H1 (cell line): ENCODE results near the gene ABHD12. TPM values are rescaled to one million over a fixed set of nuclear protein-coding genes. Genes with fewer than 3 reads are reported as not detected.

Experiments used
- CBX8 ChIP-seq: fragments of 300-800, 300-1000 bp; sonication (generic); IDR thresholded peaks from 2 replicates; pipeline ENCODE4 v1.7.1; 2016; ENCODE audit warnings: low read depth, low read length, borderline replicate concordance
- CEBPB ChIP-seq: IDR thresholded peaks from 2 replicates; pipeline ENCODE4 v1.6.1; 2012; ENCODE audit warnings: low read depth, low read length
- CHD1 ChIP-seq: IDR thresholded peaks from 2 replicates; pipeline ENCODE4 v1.6.1; 2012; ENCODE audit warnings: low read depth, low read length, improper control_type of control experiment
- EGR1 ChIP-seq: IDR thresholded peaks from 2 replicates; pipeline ENCODE4 v1.6.1; 2011; ENCODE audit warnings: low read depth, low read length, borderline replicate concordance
- HDAC2 ChIP-seq, 2 experiments: fragments of 300-600 bp in 1 of 2; sonication (generic) in 1 of 2; IDR thresholded peaks; 2 replicates each; pipeline ENCODE4 v1.6.1; 2011 to 2012; ENCODE audit warnings: low read depth in 2 of 2, low read length in 2 of 2, mild to moderate bottlenecking in 2 of 2, moderate library complexity in 2 of 2, borderline replicate concordance in 1 of 2, inconsistent platforms in 1 of 2
- HDAC6 ChIP-seq: IDR thresholded peaks from one replicate; pipeline ENCODE4 v1.7.1; 2012; ENCODE audit warnings: low read depth, mild to moderate bottlenecking, inconsistent platforms, low read length, moderate library complexity
- KDM1A ChIP-seq: fragments of 200-600, 300-600 bp; sonication (generic); IDR thresholded peaks from 2 replicates; pipeline ENCODE4 v1.7.1; 2016; ENCODE audit warnings: mild to moderate bottlenecking, low read length, borderline replicate concordance
- KDM4A ChIP-seq: IDR thresholded peaks from one replicate; pipeline ENCODE4 v1.7.1; 2012; ENCODE audit warnings: low read depth, mild to moderate bottlenecking, moderate library complexity, low read length, inconsistent platforms; ENCODE audit not compliant: severe bottlenecking
- KDM5A ChIP-seq: fragments of 200-600 bp; IDR thresholded peaks from 2 replicates; pipeline ENCODE4 v1.7.1; 2012; ENCODE audit warnings: mild to moderate bottlenecking, low read length, inconsistent platforms, mixed read lengths
- NRF1 ChIP-seq: IDR thresholded peaks from 2 replicates; pipeline ENCODE4 v1.6.1; 2011; ENCODE audit warnings: mild to moderate bottlenecking, low read depth, low read length, improper control_type of control experiment
- POLR2A ChIP-seq, 2 experiments: IDR thresholded peaks; 1 replicate in 1 of 2; 2 replicates in 1 of 2; pipeline ENCODE4 v1.6.1; 2011; ENCODE audit warnings: low read depth in 2 of 2, low read length in 2 of 2, mild to moderate bottlenecking in 2 of 2; ENCODE audit errors: control extremely low read depth in 1 of 2
- POLR2AphosphoS5 ChIP-seq: IDR thresholded peaks from 2 replicates; pipeline ENCODE4 v1.6.1; 2011; ENCODE audit warnings: low read depth, low read length
- RXRA ChIP-seq: IDR thresholded peaks from 2 replicates; pipeline ENCODE4 v1.6.1; 2011; ENCODE audit warnings: low read depth, mild to moderate bottlenecking, low read length, moderate library complexity; ENCODE audit not compliant: insufficient read depth
- SIN3A ChIP-seq, 2 experiments: IDR thresholded peaks in 1 of 2; conservative IDR thresholded peaks in 1 of 2; 2 replicates each; pipeline ENCODE4 v1.6.1; 2011 to 2012; ENCODE audit warnings: low read length in 2 of 2, improper control_type of control experiment in 1 of 2, low read depth in 1 of 2, mild to moderate bottlenecking in 1 of 2
- SUZ12 ChIP-seq: fragments of 200-600 bp; sonication (generic); IDR thresholded peaks from 2 replicates; pipeline ENCODE4 v1.6.1; 2012; ENCODE audit warnings: mild to moderate bottlenecking, inconsistent platforms, low read length, moderate library complexity, mixed read lengths
- TAF1 ChIP-seq: IDR thresholded peaks from 2 replicates; pipeline ENCODE4 v1.6.1; 2011; ENCODE audit warnings: mild to moderate bottlenecking, low read depth, low read length
- polyA plus RNA-seq, 7 experiments: library from polyadenylated mRNA; depleted of rRNA in 3 of 7; stranded (reverse) in 5 of 7; unstranded in 2 of 7; fragments of >200 nt in 5 of 7; fragments of 200-250 nt in 2 of 7; gene quantifications; 1 replicate in 5 of 7; 2 replicates in 1 of 7; 4 replicates in 1 of 7; pipeline versions ENCODE4 v1.2.1 to v1.2.3, GENCODE V29; 2011 to 2013; ENCODE audit warnings: missing spikeins in 2 of 7, mixed read lengths in 2 of 7
- total RNA-seq: library from RNA; stranded (reverse); fragmentation: NEBNext Ultra II Directional; extraction: Animal tissue kit (Norgen Biotek cat#: 25700); gene quantifications from 2 replicates; pipeline ENCODE4 v1.2.1, GENCODE V29; 2021
- TF ChIP-seq, protein P1 (sequence below): IDR thresholded peaks from 2 replicates; pipeline ENCODE4 v1.6.1; 2011; ENCODE audit warnings: low read length, improper control_type of control experiment
- TF ChIP-seq, protein P2 (sequence below): IDR thresholded peaks from 2 replicates; pipeline ENCODE4 v1.6.1; 2011; ENCODE audit warnings: low read depth, mild to moderate bottlenecking, low read length; ENCODE audit not compliant: insufficient read depth

ABHD12 gene
- total and polyA plus RNA-seq, 2 of the 8 experiments (the other 6 are each of a cell fraction or from before 2014, with no cell fraction given), result 31.3 to 59.5 TPM

GRCh38 chr20:25356271-25356933, 34.2 kb downstream of the ABHD12 start (continued):
- TF ChIP-seq HDAC6 (no peak), KDM1A (no peak), SIN3A (conservative IDR thresholded peaks at IDR 0.05 in 1 of 2, IDR thresholded peaks at IDR 0.05 in 1 of 2; ENCODE audit: low read depth in 1 of 2, low read length in 2 of 2) (0 out of 4 replicates have a peak, but pooled peaks of 1 of the 2 experiments have one; percentile 31), EGR1 (no peak), CHD1 (no peak), CEBPB (0 out of 2 replicates have a peak, but pooled peaks have one; percentile 1), POLR2A (IDR thresholded peaks at IDR 0.05; ENCODE audit: control extremely low read depth in 1 of 2, low read depth in 2 of 2, low read length in 2 of 2) (peak; percentile 29 to 49; a peak in 2 of 3 replicates), SUZ12 (no peak), CBX8 (no peak), POLR2AphosphoS5 (peak; percentile 72), KDM4A (no peak), RXRA (no peak), KDM5A (no peak), NRF1 (no peak), TAF1 (peak; percentile 53; the same call in 1 of the 2 replicates), HDAC2 (IDR thresholded peaks at IDR 0.05; ENCODE audit: borderline replicate concordance in 1 of 2, low read depth in 2 of 2, low read length in 2 of 2) (0 out of 4 replicates have a peak, but pooled peaks of 1 of the 2 experiments have one; percentile 65)
- TF ChIP-seq, protein P1, sequence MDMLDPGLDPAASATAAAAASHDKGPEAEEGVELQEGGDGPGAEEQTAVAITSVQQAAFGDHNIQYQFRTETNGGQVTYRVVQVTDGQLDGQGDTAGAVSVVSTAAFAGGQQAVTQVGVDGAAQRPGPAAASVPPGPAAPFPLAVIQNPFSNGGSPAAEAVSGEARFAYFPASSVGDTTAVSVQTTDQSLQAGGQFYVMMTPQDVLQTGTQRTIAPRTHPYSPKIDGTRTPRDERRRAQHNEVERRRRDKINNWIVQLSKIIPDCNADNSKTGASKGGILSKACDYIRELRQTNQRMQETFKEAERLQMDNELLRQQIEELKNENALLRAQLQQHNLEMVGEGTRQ, result no peak
- TF ChIP-seq, protein P2, sequence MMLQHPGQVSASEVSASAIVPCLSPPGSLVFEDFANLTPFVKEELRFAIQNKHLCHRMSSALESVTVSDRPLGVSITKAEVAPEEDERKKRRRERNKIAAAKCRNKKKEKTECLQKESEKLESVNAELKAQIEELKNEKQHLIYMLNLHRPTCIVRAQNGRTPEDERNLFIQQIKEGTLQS, result no peak
